OCI-LY7 (cell line): ENCODE measurements around the gene DCLRE1B. TPM values are rescaled to one million over a fixed set of nuclear protein-coding genes. Genes with fewer than 3 reads are reported as not detected.

Experiments
- BruUV-seq: library from RNA; stranded (reverse); fragments of 400-500 nt; replicated peaks from 2 replicates; lab custom pipeline; 2021; lab: Mats Ljungman, UMichigan
- CTCF ChIA-PET: fragments of 300-600 bp; sonication (Branson Sonifier 250); formaldehyde crosslinking; loops from one replicate; lab custom pipeline; 2022; ENCODE audit warnings: antibody characterized with exemption; ENCODE audit not compliant: unreplicated experiment; lab: Charles Lee
- POLR2A ChIA-PET: fragments of 300-600 bp; sonication (Branson Sonifier 250); formaldehyde crosslinking; loops from one replicate; lab custom pipeline; 2022; ENCODE audit warnings: antibody characterized with exemption; lab: Charles Lee
- DNase-seq: peaks from one replicate; pipeline ENCODE4 v3.0.0-alpha.2; 2015; ENCODE audit warnings: low spot score
- H2AFZ ChIP-seq: fragments of 200-600 bp; sonication (generic), shearing (Covaris generic); 2 replicates; pipeline ENCODE4 v1.6.1; 2014; ENCODE audit warnings: mild to moderate bottlenecking, antibody characterized with exemption, low read length, moderate library complexity
- H3K27ac ChIP-seq: fragments of 200-600 bp; sonication (generic); 2 replicates; pipeline ENCODE4 v1.5.1; 2014; ENCODE audit warnings: mixed run types, low read depth, mild to moderate bottlenecking, moderate library complexity, low read length, inconsistent platforms; ENCODE audit not compliant: poor library complexity, severe bottlenecking
- H3K36me3 ChIP-seq: fragments of 200-600 bp; sonication (generic); 2 replicates; pipeline ENCODE4 v1.6.1; 2014; ENCODE audit warnings: mild to moderate bottlenecking, antibody characterized with exemption, low read length, moderate library complexity, mixed read lengths; ENCODE audit not compliant: insufficient read depth
- H3K4me1 ChIP-seq: fragments of 200-600 bp; sonication (generic); 2 replicates; pipeline ENCODE4 v1.5.1; 2014; ENCODE audit warnings: mild to moderate bottlenecking, low read length; ENCODE audit not compliant: insufficient read depth, poor library complexity, severe bottlenecking
- H3K4me2 ChIP-seq: fragments of 200-600 bp; sonication (generic); 2 replicates; pipeline ENCODE4 v1.6.1; 2014; ENCODE audit warnings: mild to moderate bottlenecking, low read length
- H3K4me3 ChIP-seq: fragments of 200-600 bp; sonication (generic); 2 replicates; pipeline ENCODE4 v1.5.1; 2014; ENCODE audit warnings: mild to moderate bottlenecking, low read depth, low read length; ENCODE audit not compliant: poor library complexity, severe bottlenecking
- H3K79me2 ChIP-seq: fragments of 200-600 bp; sonication (generic); 2 replicates; pipeline ENCODE4 v1.6.1; 2016; ENCODE audit warnings: low read depth, mild to moderate bottlenecking, low read length, moderate library complexity, mixed read lengths; ENCODE audit not compliant: insufficient read depth
- H3K9me2 ChIP-seq: fragments of 200-600 bp; sonication (generic); 2 replicates; pipeline ENCODE4 v1.6.1; 2016; ENCODE audit warnings: mild to moderate bottlenecking, low read length, mixed read lengths; ENCODE audit not compliant: insufficient read depth
- H3K9me3 ChIP-seq: fragments of 200-600 bp; sonication (generic); 2 replicates; pipeline ENCODE4 v1.6.1; 2014; ENCODE audit warnings: mild to moderate bottlenecking, mixed run types, low read length, mixed read lengths
- H4K20me1 ChIP-seq: fragments of 200-600 bp; sonication (generic); 2 replicates; pipeline ENCODE4 v1.6.1; 2014; ENCODE audit warnings: mild to moderate bottlenecking, antibody characterized with exemption, low read length, moderate library complexity, mixed read lengths; ENCODE audit not compliant: insufficient read depth
- EZH2phosphoT487 ChIP-seq: fragments of 200-600 bp; sonication (generic); IDR thresholded peaks from 2 replicates; pipeline ENCODE4 v1.6.1; 2018; ENCODE audit warnings: low read depth, borderline replicate concordance, mild to moderate bottlenecking, mixed run types, antibody characterized with exemption, low read length, moderate library complexity, mixed read lengths
- intact Hi-C: fragments of 100-400 bp; cut with micrococcal nuclease; formaldehyde crosslinking; loops from one replicate; pipeline ENCODE4 v1.10.0; 2022; ENCODE audit not compliant: unreplicated experiment
- total RNA-seq, 2 experiments: library from RNA; depleted of rRNA in 1 of 2; stranded (reverse); fragments of >200 nt in 1 of 2; shearing (Covaris generic) in 1 of 2; gene quantifications; 2 replicates each; pipeline ENCODE4 v1.2.3, GENCODE V29; 2014 to 2022
- TF ChIP-seq, protein P1 (sequence below): fragments of 200-600 bp; sonication (generic); conservative IDR thresholded peaks from 2 replicates; pipeline ENCODE4 v1.5.1; 2014; ENCODE audit warnings: mild to moderate bottlenecking, antibody characterized with exemption, low read length, moderate library complexity, mixed read lengths

The DCLRE1B gene
- total RNA-seq, 2 experiments from 2014 or later: 17.3 to 20.8 TPM

DNA sequence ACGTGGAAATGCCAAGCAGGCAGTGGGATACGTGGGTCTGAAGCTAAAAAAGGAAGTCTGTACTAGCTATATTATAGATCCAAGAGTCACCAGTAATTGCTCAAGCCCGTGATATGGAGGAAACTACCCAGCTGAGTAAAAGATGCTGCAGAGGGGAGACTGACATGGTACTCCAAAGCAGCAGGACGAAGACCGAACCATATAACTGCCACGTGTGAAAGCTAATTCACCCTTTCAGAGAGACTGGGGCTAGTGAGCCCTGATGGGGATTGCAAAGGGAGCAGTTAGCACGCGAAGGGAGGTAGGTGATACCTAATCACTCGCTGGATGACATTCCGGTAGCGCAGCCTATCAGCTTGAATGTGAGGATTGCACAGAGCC lies 843 bp upstream of the DCLRE1B start:
- Histone ChIP-seq H3K4me3 (peak overlapping the region; percentile 99), H2AFZ (peak overlapping the region; percentile 78; the same call in 1 of the 2 replicates), H3K4me2 (peak overlapping the region; percentile 96), H3K4me1 (peaks cover 27% of the 10 kb centered on the region), H4K20me1 (no peaks in the 10 kb centered on the region), H3K79me2 (peaks cover 43% of the 10 kb centered on the region), H3K9me2 (no peaks in the 10 kb centered on the region), H3K9me3 (no peaks in the 10 kb centered on the region), H3K36me3 (peaks cover 60% of the 10 kb centered on the region), H3K27ac (peak overlapping the region; percentile 77)
- POLR2A ChIA-PET: interaction anchor here (0.6 to 3.9 kb wide), 25 partner anchors 11 to 881 kb away, joined by 3 to 68 read pairs (median 4); partner anchors contain the start of genes BCL2L15, HIPK1 and RSBN1
- TF ChIP-seq, protein P1, sequence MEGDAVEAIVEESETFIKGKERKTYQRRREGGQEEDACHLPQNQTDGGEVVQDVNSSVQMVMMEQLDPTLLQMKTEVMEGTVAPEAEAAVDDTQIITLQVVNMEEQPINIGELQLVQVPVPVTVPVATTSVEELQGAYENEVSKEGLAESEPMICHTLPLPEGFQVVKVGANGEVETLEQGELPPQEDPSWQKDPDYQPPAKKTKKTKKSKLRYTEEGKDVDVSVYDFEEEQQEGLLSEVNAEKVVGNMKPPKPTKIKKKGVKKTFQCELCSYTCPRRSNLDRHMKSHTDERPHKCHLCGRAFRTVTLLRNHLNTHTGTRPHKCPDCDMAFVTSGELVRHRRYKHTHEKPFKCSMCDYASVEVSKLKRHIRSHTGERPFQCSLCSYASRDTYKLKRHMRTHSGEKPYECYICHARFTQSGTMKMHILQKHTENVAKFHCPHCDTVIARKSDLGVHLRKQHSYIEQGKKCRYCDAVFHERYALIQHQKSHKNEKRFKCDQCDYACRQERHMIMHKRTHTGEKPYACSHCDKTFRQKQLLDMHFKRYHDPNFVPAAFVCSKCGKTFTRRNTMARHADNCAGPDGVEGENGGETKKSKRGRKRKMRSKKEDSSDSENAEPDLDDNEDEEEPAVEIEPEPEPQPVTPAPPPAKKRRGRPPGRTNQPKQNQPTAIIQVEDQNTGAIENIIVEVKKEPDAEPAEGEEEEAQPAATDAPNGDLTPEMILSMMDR: no peak
- intact Hi-C loops: no loop called here
- BruUV-seq: TSS peak; percentile 68
- CTCF ChIA-PET: interaction anchor here (1.1 to 2.0 kb wide), 2 partner anchors 25 to 85 kb away, joined by 3 to 6 read pairs; partner anchors contain the start of gene HIPK1
- DNase-seq: peak; percentile 67

DNA sequence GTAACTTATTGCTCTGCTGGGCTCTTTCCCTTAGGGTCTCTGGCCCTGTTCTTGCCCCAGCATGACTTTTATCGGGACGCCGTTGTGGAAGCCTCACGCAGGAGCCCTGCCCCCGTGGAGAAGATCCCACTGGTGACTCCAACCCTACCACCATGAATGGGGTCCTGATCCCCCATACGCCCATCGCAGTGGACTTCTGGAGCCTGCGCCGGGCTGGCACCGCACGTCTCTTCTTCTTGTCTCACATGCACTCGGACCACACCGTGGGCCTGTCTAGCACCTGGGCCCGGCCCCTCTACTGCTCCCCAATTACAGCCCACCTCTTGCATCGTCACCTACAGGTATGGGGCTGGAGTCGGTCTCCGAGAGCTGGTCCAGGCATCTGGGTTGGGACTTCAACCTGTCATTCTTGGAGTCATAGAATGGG lies 322 bp downstream of the DCLRE1B start:
- ChIA-PET CTCF (interaction anchor here (1.1 kb wide), 1 partner anchor 13 kb away, joined by 3 read pairs; no protein-coding TSS in a partner anchor), POLR2A (interaction anchor here (0.8 to 3.9 kb wide), 6 partner anchors 22 to 46 kb away, joined by 3 to 68 read pairs (median 4); partner anchors contain the start of gene HIPK1)
- peaks cover 60% of the 10 kb centered on the region for H3K36me3 ChIP-seq
- intact Hi-C loops: loop anchor here (1.0 kb wide), 5 partner anchors 24 to 93 kb away; partner anchors contain the start of genes HIPK1, PTPN22 and RSBN1
- peaks cover 27% of the 10 kb centered on the region for H3K4me1 ChIP-seq
- H3K4me2 ChIP-seq: peak overlapping the region; percentile 83
- H3K9me2 ChIP-seq: no peaks in the 10 kb centered on the region
- H4K20me1 ChIP-seq: no peaks in the 10 kb centered on the region
- peak overlapping the region; percentile 99 for H3K4me3 ChIP-seq
- H2AFZ ChIP-seq: peak overlapping the region; percentile 98
- H3K9me3 ChIP-seq: no peaks in the 10 kb centered on the region
- H3K79me2 ChIP-seq: peaks cover 43% of the 10 kb centered on the region
- peak overlapping the region; percentile 72 for H3K27ac ChIP-seq
- peak; percentile 63 for DNase-seq
- TF ChIP-seq, protein P1: peak; percentile 26; the same call in 1 of the 2 replicates
- no peak for TF ChIP-seq EZH2phosphoT487
- no TSS peak for BruUV-seq
